ENCODE data around the gene GRIP2.

The GRIP2 gene

GRCh38 chr3:14539742-14540491, at the start of gene GRIP2:
Gene GRIP2, minus strand, starts transcription at chr3:14540342. Its CDS starts 34 bp downstream, at chr3:14540308.
- no peak for DNase-seq

- no peak for DNase-seq
Observed at GRCh38 chr3:14588425-14589112, 48.4 kb upstream of the GRIP2 start.

GRCh38 chr3:14587740-14588360, 47.7 kb upstream of the GRIP2 start:
- no peak for DNase-seq

- DNase-seq = no peak
Observed at GRCh38 chr3:14586611-14587010, 46.5 kb upstream of the GRIP2 start.

- DNase-seq = no peak
Observed at GRCh38 chr3:14583548-14584091, 43.5 kb upstream of the GRIP2 start.

GRCh38 chr3:14582045-14582410, 41.9 kb upstream of the GRIP2 start:
- DNase-seq = no peak

- no peak for DNase-seq
Observed at GRCh38 chr3:14581334-14582044, 41.3 kb upstream of the GRIP2 start.

- DNase-seq = no peak
Observed at GRCh38 chr3:14577897-14578296, 37.8 kb upstream of the GRIP2 start.

GRCh38 chr3:14576163-14576562, 36.0 kb upstream of the GRIP2 start:
- no peak for DNase-seq

GRCh38 chr3:14574183-14574582, 34.0 kb upstream of the GRIP2 start:
- DNase-seq = no peak

GRCh38 chr3:14573706-14574105, 33.6 kb upstream of the GRIP2 start:
- no peak for DNase-seq

- no peak for DNase-seq
Observed at GRCh38 chr3:14570864-14571263, 30.7 kb upstream of the GRIP2 start.

- DNase-seq = no peak
Observed at GRCh38 chr3:14570089-14570488, 29.9 kb upstream of the GRIP2 start.

GRCh38 chr3:14569474-14570000, 29.4 kb upstream of the GRIP2 start:
- DNase-seq = no peak

- DNase-seq = no peak
Observed at GRCh38 chr3:14568269-14568668, 28.1 kb upstream of the GRIP2 start.

GRCh38 chr3:14566812-14567211, 26.7 kb upstream of the GRIP2 start:
- DNase-seq = no peak

- no peak for DNase-seq
Observed at GRCh38 chr3:14565868-14566588, 25.9 kb upstream of the GRIP2 start.

GRCh38 chr3:14564741-14565140, 24.6 kb upstream of the GRIP2 start:
- no peak for DNase-seq

- DNase-seq = no peak
Observed at GRCh38 chr3:14563946-14564539, 23.9 kb upstream of the GRIP2 start.

GRCh38 chr3:14562121-14562890, 22.2 kb upstream of the GRIP2 start:
- DNase-seq = no peak

Data from stimulated activated CD4-positive, alpha-beta T cell treated with anti-CD3 and anti-CD28 coated beads, Interleukin-2, amount 100 ng/mL, for 48 hours (primary cell).